B cell (primary cell): ENCODE data around the gene FAR2.

Experiments
- CTCF ChIP-seq: fragments of 200-600 bp; IDR thresholded peaks from one replicate; pipeline ENCODE4 v1.8.0; 2022; ENCODE audit warnings: antibody characterized with exemption, mild to moderate bottlenecking
- EZH2 ChIP-seq: IDR thresholded peaks from 2 replicates; pipeline ENCODE4 v1.6.1; 2012; ENCODE audit warnings: borderline replicate concordance, low read depth, mild to moderate bottlenecking, moderate library complexity, low read length; ENCODE audit not compliant: insufficient read depth, poor library complexity, severe bottlenecking

- no peak for TF ChIP-seq EZH2
- no peak for TF ChIP-seq CTCF
These were observed 161.8 kb downstream of the FAR2 start for GRCh38 chr12:29310899-29311298.
